Progenitor cell of endocrine pancreas (in vitro differentiated cells): Measurements from ENCODE around the gene RANBP3. TPM values are rescaled to one million over a fixed set of nuclear protein-coding genes. Genes with fewer than 3 reads are reported as not detected.

Experiments used
- DNase-seq: peaks from one replicate; pipeline ENCODE4 v3.0.0; 2021; ENCODE audit warnings: low spot score; ENCODE audit not compliant: unreplicated experiment
- H3K27ac Mint-ChIP-seq: 2 replicates; pipeline ENCODE4 v1.8.0; 2021; ENCODE audit warnings: mild to moderate bottlenecking, moderate library complexity, mixed read lengths
- H3K27me3 Mint-ChIP-seq: 2 replicates; pipeline ENCODE4 v1.8.0; 2021; ENCODE audit warnings: mixed read lengths
- H3K36me3 Mint-ChIP-seq: 2 replicates; pipeline ENCODE4 v1.8.0; 2022; ENCODE audit warnings: mixed read lengths; ENCODE audit not compliant: insufficient read depth
- H3K4me1 Mint-ChIP-seq: 2 replicates; pipeline ENCODE4 v1.8.0; 2021; ENCODE audit warnings: low read depth, mixed read lengths
- H3K4me3 Mint-ChIP-seq: 2 replicates; pipeline ENCODE4 v1.8.0; 2021; ENCODE audit warnings: low read depth, mild to moderate bottlenecking, moderate library complexity, mixed read lengths
- H3K9me3 Mint-ChIP-seq: 2 replicates; pipeline ENCODE4 v1.8.0; 2021; ENCODE audit warnings: low read depth, mixed read lengths
- total RNA-seq: library from RNA; stranded (reverse); gene quantifications from 2 replicates; pipeline ENCODE4 v1.2.1, GENCODE V29; 2021
- TF ChIP-seq, protein P1 (sequence below): fragments of 200-600 bp; sonication (generic); IDR thresholded peaks from one replicate; pipeline ENCODE4 v1.5.0; 2021; ENCODE audit warnings: antibody characterized with exemption, mild to moderate bottlenecking; ENCODE audit not compliant: unreplicated experiment

RANBP3 gene
- total RNA-seq, 1 donor from 2014 or later, result 106 TPM

DNA sequence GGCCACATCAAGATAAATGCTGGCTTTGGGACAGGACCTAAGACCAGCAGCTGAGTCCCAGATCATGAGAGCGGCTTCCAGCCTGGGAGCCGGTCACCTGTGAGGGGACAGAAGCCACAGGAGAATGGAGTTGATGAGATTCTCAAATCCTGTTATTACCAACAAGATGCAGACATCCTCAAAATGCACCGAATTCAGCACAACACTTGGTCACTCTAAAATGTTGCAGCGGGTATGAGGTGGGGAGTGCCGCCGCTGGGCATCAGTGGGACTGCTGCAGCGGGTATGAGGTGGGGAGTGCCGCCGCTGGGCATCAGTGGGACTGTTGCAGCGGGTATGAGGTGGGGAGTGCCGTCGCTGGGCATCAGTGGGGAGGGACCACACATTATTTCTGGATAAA, 21.2 kb downstream of the RANBP3 start:
- H3K4me3 Mint-ChIP-seq, result no peak overlapping the region
- H3K27ac Mint-ChIP-seq, result no peak overlapping the region
- peaks cover 60% of the 10 kb centered on the region for H3K4me1 Mint-ChIP-seq
- TF ChIP-seq, protein P1, sequence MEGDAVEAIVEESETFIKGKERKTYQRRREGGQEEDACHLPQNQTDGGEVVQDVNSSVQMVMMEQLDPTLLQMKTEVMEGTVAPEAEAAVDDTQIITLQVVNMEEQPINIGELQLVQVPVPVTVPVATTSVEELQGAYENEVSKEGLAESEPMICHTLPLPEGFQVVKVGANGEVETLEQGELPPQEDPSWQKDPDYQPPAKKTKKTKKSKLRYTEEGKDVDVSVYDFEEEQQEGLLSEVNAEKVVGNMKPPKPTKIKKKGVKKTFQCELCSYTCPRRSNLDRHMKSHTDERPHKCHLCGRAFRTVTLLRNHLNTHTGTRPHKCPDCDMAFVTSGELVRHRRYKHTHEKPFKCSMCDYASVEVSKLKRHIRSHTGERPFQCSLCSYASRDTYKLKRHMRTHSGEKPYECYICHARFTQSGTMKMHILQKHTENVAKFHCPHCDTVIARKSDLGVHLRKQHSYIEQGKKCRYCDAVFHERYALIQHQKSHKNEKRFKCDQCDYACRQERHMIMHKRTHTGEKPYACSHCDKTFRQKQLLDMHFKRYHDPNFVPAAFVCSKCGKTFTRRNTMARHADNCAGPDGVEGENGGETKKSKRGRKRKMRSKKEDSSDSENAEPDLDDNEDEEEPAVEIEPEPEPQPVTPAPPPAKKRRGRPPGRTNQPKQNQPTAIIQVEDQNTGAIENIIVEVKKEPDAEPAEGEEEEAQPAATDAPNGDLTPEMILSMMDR, result no peak
- no peaks in the 10 kb centered on the region for H3K27me3 Mint-ChIP-seq
- H3K36me3 Mint-ChIP-seq, result no peaks in the 10 kb centered on the region
- no peak for DNase-seq
- H3K9me3 Mint-ChIP-seq, result no peaks in the 10 kb centered on the region

- Mint-ChIP-seq H3K27ac (peak overlapping the region; percentile 46), H3K9me3 (no peaks in the 10 kb centered on the region), H3K4me3 (no peak overlapping the region), H3K36me3 (no peaks in the 10 kb centered on the region), H3K4me1 (peaks cover 62% of the 10 kb centered on the region), H3K27me3 (no peaks in the 10 kb centered on the region)
- TF ChIP-seq, protein P1, result no peak
- no peak for DNase-seq
These were observed 21.6 kb downstream of the RANBP3 start for GRCh38 chr19:5956323-5956722.

DNA sequence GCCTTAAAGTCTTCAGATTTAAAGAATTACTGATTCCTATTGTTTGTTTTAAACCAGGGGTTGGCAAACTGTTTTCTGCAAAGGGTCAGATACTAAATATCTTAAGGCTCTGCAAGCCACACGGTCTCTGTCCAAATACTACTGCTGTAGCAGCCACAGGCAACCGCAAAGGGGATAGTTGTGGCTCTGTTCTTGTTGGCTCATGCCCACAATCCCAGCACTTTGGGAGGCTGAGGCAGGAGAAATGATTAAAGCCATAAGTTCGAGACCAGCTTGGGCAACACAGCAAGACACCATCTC, 22.4 kb downstream of the RANBP3 start:
- Mint-ChIP-seq H3K4me1 (peaks cover 61% of the 10 kb centered on the region), H3K36me3 (peaks cover 2% of the 10 kb centered on the region), H3K27me3 (no peaks in the 10 kb centered on the region), H3K27ac (peak overlapping the region; percentile 16), H3K9me3 (no peaks in the 10 kb centered on the region), H3K4me3 (no peak overlapping the region)
- TF ChIP-seq, protein P1, result no peak
- no peak for DNase-seq

DNA sequence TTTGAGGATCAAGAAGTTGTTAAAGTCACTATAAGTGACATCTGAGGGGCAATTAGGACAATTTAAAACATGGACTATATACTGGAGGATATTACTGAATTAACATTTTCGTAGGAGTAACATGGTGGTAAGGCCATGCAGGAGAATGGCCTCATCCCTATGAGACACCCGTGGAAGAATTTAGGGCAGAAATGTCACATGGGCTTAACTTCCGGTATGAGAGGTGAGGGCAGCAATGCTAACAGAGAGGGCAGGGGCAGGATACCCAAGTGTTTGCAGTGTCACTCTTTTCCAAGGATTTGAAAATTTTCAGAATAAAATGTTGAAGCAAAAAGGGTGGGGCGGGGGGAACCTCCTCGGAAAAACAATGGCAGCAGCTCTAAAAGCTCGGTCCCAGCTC, 23.6 kb downstream of the RANBP3 start:
- H3K4me1 Mint-ChIP-seq, result peaks cover 66% of the 10 kb centered on the region
- H3K27me3 Mint-ChIP-seq, result no peaks in the 10 kb centered on the region
- TF ChIP-seq, protein P1, result no peak
- no peaks in the 10 kb centered on the region for H3K9me3 Mint-ChIP-seq
- DNase-seq, result no peak
- no peak overlapping the region for H3K4me3 Mint-ChIP-seq
- peaks cover 4% of the 10 kb centered on the region for H3K36me3 Mint-ChIP-seq
- H3K27ac Mint-ChIP-seq, result peak overlapping the region; percentile 90

DNA sequence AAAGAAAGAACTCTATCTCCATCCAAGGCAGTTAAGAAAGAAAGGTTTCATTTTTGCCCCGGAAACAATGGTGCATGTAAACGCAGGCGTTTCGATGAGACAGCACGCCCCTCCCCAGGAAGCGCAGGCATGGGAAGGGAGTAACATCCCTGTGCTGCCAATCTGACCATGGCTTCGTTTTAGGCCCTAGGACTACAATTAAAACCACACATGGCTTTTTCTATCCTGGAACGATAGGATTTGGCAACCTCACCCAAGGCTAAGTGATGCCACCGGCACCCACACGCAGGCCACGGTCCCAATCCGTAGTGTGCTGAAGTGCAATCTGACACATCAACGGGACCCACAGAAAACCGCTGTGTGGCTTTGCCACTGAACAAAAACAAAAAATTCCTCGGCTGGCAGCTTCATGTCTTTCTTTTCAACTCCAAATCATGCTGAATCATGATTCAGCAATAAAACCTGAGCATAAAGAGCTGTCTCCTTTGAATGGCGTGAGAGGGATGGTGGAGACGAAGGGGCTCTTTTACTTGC, 24.2 kb downstream of the RANBP3 start:
- DNase-seq, result no peak
- peak overlapping the region; percentile 90 for H3K27ac Mint-ChIP-seq
- no peaks in the 10 kb centered on the region for H3K9me3 Mint-ChIP-seq
- H3K4me1 Mint-ChIP-seq, result peaks cover 67% of the 10 kb centered on the region
- H3K4me3 Mint-ChIP-seq, result no peak overlapping the region
- H3K36me3 Mint-ChIP-seq, result peaks cover 4% of the 10 kb centered on the region
- TF ChIP-seq, protein P1, result no peak
- no peaks in the 10 kb centered on the region for H3K27me3 Mint-ChIP-seq
